Thoracic aorta (tissue), 2 donors: ENCODE results near the gene CFAP100. TPM values are rescaled to one million over a fixed set of nuclear protein-coding genes. Genes with fewer than 3 reads are reported as not detected.

ENCODE experiments used
- ATAC-seq: fragments of 150-250 bp; one replicate; pipeline ENCODE4 v1.8.0; 2017; ENCODE audit warnings: low read depth; ENCODE audit not compliant: insufficient number of reproducible peaks, low FRiP score
- DNase-seq: peaks from one replicate; pipeline ENCODE4 v3.0.0-alpha.2; 2020; ENCODE audit warnings: low spot score
- H3K27ac ChIP-seq, 2 donors: fragments of 200-600 bp; sonication (generic); 1 replicate in 1 of 2; 2 replicates in 1 of 2; pipeline ENCODE4 v1.5.1; 2016; ENCODE audit warnings: mild to moderate bottlenecking in 2 of 2, moderate library complexity in 2 of 2
- H3K27me3 ChIP-seq: fragments of 200-600 bp; sonication (generic); replicated peaks from 2 replicates; pipeline ENCODE4 v1.6.0; 2016; ENCODE audit warnings: mild to moderate bottlenecking; ENCODE audit not compliant: insufficient read depth
- H3K36me3 ChIP-seq: fragments of 200-600 bp; sonication (generic); one replicate; pipeline ENCODE4 v1.5.1; 2016
- H3K4me1 ChIP-seq, 2 donors: fragments of 200-600 bp; sonication (generic); 1 replicate in 1 of 2; 2 replicates in 1 of 2; pipeline versions ENCODE4 v1.5.1 to v1.6.0; 2016; ENCODE audit warnings: low read depth in 2 of 2, mild to moderate bottlenecking in 1 of 2; ENCODE audit not compliant: control insufficient read depth in 1 of 2
- H3K4me3 ChIP-seq: fragments of 200-600 bp; sonication (generic); 2 replicates; pipeline ENCODE4 v1.5.1; 2016; ENCODE audit warnings: mild to moderate bottlenecking
- H3K9me3 ChIP-seq: fragments of 200-600 bp; sonication (generic); 2 replicates; pipeline ENCODE4 v1.5.1; 2016
- CTCF ChIP-seq: fragments of 200-600 bp; sonication (generic); IDR thresholded peaks from one replicate; pipeline ENCODE4 v1.5.1; 2019; ENCODE audit warnings: antibody characterized with exemption
- total RNA-seq, 2 donors: library from RNA; depleted of rRNA; stranded (reverse); fragments of >200 nt; gene quantifications; one replicate each; pipeline versions ENCODE4 v1.1.0 to v1.2.3, GENCODE V29; 2016

CFAP100 gene
- total RNA-seq, 2 donors from 2014 or later, result not detected

- DNase-seq (no peak), ATAC-seq (no peak)
- TF ChIP-seq CTCF, result peak; percentile 13
- Histone ChIP-seq H3K9me3 (no peaks in the 10 kb centered on the region), H3K4me1 (peaks cover 13 to 83% of the 10 kb centered on the region in 2 donors), H3K36me3 (peaks cover 67% of the 10 kb centered on the region), H3K4me3 (no peak overlapping the region), H3K27ac (no peak overlapping the region), H3K27me3 (no peaks in the 10 kb centered on the region)
These were observed 46.3 kb upstream of the CFAP100 start for GRCh38 chr3:126348308-126348920.

GRCh38 chr3:126349071-126349470, 45.6 kb upstream of the CFAP100 start:
- ATAC-seq (no peak), DNase-seq (no peak)
- no peak overlapping the region for H3K4me3 ChIP-seq
- H3K4me1 ChIP-seq, result peaks cover 10 to 83% of the 10 kb centered on the region in 2 donors
- no peak overlapping the region for H3K27ac ChIP-seq
- H3K27me3 ChIP-seq, result no peaks in the 10 kb centered on the region
- H3K36me3 ChIP-seq, result peaks cover 73% of the 10 kb centered on the region
- no peaks in the 10 kb centered on the region for H3K9me3 ChIP-seq
- no peak for TF ChIP-seq CTCF

GRCh38 chr3:126349611-126350501, 44.9 kb upstream of the CFAP100 start:
- TF ChIP-seq CTCF, result no peak
- peaks cover 74% of the 10 kb centered on the region for H3K36me3 ChIP-seq

GRCh38 chr3:126350502-126351085, 44.1 kb upstream of the CFAP100 start:
- no peak for TF ChIP-seq CTCF
- Histone ChIP-seq H3K9me3 (no peaks in the 10 kb centered on the region), H3K27me3 (no peaks in the 10 kb centered on the region), H3K4me3 (no peak overlapping the region), H3K27ac (no peak overlapping the region), H3K36me3 (peaks cover 71% of the 10 kb centered on the region), H3K4me1 (peaks cover 25 to 87% of the 10 kb centered on the region in 2 donors)
- ATAC-seq (no peak), DNase-seq (no peak)

More at GRCh38 chr3:126349611-126350501, 44.9 kb upstream of the CFAP100 start:
- no peak for DNase-seq
- H3K9me3 ChIP-seq, result no peaks in the 10 kb centered on the region
- no peak for ATAC-seq
- H3K4me3 ChIP-seq, result no peak overlapping the region
- H3K4me1 ChIP-seq, result peaks cover 17 to 84% of the 10 kb centered on the region in 2 donors
- H3K27ac ChIP-seq, result no peak overlapping the region
- H3K27me3 ChIP-seq, result no peaks in the 10 kb centered on the region
